NOMO-1 treated with dmso at 0.1 percent for 144 hours (cell line): Measurements from ENCODE around the gene S1PR3.
"Not testable (repeated sequence)": the region's sequence is repeated elsewhere in the genome, so short reads cannot be mapped to it uniquely, and the experiment has no call there.

Source experiments
- DNase-seq: peaks from one replicate; lab custom pipeline; 2025; ENCODE audit not compliant: unreplicated experiment; lab: John Stamatoyannopoulos, UW

The S1PR3 gene

DNA sequence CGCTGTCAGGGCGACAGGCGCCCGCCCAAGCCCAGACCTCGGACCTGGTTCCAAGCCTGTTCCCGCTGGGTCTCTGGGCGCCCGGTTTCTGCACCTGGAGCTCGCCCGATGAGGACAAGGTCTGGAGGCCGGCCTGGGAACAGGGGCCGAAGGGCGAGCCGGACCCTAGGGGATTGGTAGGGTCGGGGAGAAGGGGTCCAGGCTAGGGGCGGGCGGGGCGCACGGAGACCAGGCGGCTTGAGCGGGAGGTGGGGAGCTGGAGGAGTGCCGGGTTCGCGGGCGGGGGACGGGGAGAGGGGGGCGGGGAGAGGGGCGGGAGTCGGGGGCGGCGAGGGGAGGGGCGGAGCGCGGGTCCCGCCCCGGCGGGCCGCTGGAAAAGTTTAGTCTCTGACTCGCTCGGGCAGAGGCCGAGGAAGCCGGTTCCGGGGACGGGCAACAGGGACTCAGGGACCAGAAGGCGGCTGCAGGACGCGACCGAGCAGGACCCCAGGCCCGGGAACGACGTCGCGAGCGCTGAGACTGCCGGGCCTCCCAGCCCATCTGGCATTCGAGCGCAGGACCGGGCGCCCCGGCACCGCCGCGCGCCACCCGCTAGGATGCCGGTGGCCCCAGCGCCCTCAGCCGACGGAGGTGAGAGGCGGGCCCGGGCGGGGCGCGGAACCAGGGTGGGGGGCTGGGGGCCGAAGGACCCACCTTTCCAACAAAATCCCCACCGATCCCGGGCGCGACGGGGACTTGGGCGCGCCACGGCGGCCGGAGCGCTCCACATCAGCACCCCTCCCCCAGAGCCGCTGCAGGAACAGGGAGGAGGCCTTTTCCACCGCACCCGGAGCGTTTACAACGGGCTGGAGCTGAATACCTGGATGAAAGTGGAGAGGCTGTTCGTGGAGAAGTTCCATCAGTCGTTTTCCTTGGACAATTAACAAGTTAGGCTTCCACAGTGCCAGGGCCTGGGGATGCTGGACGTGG lies at the start of gene S1PR3:
TSS of gene S1PR3 (plus strand) at position 403 of the 969 bp plus-strand sequence. CDS start 9,733 bp downstream, outside the sequence.
- DNase-seq: peak; percentile 11

DNA sequence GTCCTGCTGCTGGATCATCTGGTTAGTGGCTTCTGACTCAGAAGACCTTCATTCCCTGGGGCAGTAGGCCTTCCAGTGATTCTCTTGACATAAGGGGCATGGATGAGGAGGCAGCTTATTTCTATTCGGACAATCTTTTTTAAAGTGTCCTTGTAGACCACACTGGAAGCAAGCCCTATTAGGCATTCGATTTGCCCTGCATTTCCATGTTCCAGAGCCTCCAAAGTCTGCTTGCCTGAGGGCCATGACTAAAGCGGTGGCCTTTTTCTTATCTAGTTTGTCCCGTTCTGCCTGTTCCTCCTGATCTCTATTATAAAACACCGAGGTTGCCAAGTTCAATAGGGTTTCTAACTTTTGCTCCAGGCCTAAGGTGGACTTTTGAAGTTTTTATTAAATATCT lies 49.7 kb upstream of the S1PR3 start:
- DNase-seq: not testable (repeated sequence)

DNA sequence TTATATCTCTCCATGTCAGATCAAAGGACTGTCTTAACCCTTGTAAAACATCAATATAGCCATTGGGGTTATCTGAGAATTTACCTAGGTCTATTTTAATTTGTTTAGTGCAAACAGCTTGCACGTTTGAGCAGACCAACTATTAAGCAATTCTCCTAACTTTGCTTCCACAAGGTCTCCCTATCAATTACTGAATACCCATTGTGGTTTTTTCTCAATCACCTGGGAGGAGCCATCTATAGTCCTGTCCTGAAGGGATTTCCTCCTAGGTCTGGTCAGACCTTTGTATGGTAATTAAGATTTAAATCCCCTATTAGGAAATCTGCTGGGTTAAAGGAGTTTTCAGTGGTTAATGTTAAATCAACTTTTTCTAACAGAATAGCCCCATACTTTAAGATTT lies 48.9 kb upstream of the S1PR3 start:
- no peak for DNase-seq

DNA sequence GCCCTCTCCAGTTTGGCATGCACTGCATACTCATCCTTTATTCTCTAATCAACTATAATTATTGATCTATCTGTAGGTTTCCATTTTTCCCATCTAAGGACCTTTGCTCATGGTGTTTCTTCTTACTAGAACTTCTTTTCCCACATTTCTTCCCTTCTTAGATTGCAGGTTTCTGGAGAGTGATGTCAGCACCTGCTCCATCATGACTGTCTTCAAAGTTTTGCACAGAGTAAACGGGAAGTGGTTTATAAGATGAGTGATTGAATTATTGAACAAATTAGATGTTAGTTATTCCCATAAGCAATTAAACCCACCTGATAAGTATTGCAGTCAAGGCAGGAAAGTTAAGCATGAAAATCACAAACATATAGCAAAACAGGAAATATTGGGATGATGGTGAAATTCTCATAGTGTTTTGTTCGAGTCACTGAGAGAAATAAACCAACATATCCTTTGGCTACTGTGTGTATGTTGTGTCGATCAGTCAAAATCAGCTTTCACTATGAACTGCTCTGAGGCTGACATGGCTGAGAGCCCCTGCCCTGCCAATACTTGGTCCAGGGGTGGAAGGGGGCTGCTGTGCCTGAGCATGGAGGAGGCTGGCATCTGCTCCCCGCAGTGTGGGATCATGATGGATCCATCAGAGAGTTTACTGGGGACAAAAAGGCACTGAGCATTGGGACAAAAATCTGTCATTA lies 45.5 kb upstream of the S1PR3 start:
- DNase-seq: no peak

DNA sequence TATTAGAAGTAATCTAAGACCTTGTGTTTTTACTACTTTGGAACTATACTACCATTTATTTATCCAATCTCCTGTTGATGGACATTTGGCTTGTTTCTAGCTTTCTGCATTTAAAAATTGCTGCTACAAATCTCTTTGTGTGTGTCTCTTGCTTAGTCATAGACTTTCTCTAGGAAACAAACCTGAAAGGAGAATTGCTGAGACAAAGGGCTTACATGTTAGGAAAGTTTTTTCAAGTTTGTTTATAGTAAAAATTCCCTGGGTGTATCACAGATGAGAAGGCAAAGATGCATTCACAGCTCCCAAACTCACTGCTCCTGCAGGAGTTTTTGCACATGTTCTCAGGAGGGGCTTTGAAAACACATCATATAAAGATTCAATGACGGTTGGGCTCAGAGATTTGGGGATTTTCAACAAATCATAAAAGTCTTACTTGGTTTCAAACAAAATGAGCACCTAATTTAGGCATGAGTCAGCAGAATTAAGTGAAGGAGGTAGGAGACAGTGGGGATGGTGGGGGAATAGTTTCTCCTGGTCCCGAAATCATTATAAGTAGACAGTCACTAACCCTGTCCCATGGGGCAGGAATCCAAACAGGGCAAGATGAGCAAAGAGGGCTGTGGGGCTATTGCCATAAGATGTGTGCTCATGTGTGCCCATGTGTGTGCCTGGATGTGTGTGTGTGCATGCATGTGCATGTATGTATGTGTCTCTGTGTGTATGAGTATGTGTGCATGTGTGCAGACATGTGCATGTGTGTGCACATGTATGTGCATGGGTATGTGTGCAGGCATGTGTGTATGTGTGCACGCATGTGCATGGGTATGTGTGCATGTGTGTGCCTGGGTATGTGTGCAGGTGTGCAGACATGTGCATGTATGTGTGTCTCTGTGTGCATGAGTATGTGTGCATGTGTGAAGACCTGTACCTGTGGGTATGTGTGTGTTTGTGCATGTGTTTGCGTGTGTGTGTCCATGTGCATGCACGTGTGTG lies 43.4 kb upstream of the S1PR3 start:
- DNase-seq: no peak

DNA sequence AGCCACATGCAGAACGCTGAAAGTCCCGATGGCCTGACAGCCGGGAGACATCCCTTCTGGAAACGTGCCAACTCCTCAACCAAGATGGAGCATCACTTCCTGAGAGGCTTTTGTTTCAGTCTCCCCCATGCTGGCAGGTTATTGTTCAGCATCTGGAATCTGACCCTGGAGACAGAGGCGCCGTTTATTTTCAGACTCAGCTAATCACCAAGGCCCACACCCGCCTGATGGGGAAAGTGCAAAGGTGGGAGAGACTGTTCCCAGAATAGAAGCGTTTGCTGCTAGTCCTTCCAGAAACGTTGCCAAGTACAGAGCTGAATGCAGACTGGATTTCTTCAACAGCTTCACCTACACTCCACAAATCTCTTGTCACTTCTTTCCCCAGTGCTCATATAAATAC lies 41.8 kb upstream of the S1PR3 start:
- no peak for DNase-seq

DNA sequence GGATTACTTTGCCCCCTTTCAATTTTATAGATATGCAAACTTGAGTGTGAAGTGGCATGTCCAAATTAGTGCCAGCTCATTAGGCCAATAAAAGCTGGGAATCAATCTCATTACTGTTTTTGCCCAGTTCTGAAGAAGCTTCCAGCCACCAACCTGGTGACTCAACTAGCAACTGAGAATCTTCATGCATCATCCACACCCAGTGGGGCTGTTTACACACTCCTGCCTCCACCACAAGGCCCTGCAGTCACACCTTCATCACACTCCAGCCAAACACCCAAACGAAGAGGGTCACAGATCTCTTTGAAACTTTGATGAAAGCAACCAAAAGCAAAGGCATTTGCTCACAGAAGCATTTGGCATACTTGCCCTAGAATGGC lies 41.3 kb upstream of the S1PR3 start:
- DNase-seq: no peak

DNA sequence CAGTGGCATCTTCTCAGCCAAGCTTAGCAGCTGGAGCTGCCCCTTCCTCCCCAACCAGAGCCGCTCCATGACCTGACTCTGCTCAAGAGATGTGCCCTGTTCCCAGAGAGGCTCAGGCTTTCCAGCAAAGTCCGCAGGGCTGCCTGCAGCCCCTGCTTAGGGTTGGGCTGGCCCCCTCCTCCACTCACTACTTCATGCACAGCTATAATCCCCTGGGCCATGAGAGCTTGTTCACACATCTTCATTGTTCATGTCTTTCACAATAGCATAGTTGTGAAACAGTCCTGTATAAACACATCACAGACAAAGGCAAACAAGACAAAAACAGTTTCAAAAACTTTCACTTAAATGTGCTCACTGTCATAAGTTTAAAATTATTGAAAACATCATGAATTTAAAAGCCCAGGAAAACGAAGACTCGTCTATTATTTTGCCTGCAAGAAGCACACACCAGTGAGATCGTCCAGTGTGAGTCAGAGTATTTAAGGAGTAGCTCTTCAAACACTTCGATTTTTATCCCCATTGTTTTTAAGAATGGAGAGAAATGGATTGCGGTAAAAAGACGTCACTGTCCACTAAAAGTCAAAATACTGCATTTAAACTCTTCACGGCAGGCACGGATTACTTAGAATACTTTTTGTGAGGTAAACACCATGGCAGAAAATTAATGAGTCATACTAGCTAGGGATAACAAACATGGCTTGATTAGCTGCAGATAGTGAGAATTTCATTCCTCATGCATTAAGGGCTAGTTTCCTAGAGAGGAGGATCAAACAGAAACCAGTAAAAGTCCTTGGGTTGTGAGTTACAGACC lies 40.7 kb upstream of the S1PR3 start:
- no peak for DNase-seq

DNA sequence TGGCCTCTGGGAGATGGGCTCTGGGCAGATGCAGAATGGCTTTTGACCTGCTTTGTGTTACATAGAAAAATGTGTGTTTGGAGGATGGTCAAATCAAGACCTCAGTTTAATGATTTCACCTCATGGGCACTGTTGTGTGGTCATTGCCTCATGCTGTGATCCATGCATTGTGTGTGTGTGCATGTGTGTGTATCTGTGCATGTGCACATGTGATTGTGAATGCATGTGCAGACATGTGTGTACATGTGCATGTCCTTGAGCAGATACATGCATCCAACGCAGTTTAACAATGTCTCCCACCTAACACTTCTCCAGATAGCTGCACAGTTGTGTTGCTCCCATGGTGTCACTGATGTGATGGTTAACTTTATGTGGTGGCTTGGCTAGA lies 40.1 kb upstream of the S1PR3 start:
- no peak for DNase-seq

DNA sequence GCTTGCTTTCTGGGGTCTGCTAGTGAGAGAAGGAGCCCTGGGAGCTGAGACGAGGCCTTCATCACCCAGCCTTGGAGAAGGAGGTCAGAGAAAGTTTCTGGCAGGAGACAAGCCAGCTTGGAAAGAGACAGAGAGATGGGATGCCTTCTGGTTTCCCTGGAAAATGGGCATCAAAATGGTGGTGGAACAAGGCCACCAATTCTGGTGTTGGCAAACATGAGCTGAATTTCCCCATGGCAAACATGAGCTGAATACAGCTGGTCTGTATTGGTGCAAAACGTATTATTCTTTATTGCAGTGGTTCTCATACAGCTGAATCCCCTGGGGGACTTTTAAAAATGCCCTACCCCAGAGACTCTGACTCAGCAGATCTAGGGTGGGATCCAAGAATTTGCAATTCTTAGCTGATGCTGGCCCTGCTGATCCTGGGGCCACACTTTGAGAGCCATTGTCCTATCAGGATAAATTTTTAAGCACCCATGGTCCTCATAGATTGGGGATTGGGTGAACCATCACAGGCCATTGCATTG lies 39.1 kb upstream of the S1PR3 start:
- DNase-seq: no peak

DNA sequence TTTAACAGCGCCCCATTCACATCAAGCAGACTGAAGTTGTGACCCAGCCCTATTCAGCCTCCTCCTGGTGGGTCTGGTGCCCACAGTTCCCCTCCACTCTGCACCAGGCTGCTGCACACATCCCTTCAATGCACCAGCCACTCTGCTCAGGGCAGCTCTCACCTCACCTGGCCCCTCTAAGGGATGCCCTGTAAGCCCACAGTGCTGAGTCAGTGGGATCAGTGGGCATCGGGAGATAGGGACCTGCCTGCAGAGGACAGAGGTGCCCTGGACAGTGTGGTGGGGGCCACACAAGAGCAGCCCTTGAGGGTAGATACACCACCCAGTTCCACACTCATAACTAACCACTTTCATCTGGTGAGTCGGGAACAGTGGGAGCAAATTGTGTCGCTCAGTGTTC lies 38.3 kb upstream of the S1PR3 start:
- DNase-seq: no peak

DNA sequence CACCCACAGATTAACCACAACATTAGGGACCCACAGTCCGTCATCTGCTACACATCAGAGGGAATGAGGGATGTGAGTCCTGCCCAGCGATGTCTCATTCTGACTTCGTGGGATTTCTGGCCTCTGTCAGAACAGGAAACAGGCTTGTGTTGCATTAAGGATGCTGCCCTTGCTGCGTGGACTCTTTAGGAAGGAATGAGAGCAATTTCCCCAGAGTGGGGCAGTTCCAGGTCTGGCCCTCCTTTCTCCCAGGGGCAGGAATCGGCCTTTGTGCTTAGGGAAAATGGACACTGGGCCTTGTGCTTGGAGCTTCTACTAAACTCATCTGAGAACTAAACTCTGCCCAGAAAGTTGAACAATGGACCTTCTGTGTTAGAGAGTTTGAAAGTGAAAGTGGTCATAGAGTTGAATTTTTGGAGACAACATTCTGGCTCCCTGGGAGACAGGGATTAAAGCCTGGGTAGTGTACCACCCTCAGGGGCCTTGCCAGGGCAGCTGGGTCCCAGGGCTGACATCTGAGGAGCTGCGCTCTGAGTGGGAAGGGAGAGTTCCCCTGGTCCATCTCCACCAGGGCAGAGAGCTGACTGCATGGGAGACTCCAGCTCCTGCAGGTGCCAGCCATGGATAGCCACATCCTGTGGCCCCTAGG lies 37.8 kb upstream of the S1PR3 start:
- DNase-seq: no peak

DNA sequence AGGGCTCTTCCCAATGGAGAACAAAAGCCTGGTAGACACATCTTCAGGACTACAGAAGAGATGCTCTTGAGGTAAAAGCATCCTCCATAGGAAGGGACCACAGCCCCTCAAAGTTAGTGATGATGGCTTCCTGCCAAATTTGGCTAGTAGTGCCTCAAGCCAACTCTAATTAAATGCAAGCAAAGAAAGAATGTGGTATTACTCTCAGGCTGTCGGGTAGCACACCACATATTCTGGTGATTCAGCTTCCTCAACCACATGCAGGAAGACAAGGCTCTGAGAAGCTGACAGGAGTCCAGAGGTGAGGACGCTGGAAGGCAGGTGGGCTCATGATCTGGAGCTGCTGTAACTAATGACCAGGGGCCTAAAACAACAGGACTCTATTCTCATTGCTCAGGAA lies 37.2 kb upstream of the S1PR3 start:
- no peak for DNase-seq

DNA sequence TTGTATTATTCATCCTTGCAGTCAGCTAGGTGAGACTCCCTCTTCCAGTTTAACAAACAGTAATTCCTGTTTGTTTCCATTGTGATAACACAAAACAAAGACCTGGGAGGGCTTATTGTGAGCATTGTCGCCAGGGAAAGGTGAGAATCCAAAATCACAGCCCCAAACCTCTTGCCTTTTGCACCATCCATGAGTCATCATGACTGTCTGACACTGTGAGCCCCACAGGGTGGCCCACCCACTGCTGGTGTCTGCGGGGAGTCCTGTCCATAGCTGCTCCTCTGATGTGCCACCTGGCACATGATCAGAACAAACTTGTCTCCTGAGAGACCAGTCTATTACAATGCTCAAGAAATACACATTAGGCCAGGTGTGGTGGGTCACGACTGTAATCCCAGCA lies 33.7 kb upstream of the S1PR3 start:
- DNase-seq: no peak

DNA sequence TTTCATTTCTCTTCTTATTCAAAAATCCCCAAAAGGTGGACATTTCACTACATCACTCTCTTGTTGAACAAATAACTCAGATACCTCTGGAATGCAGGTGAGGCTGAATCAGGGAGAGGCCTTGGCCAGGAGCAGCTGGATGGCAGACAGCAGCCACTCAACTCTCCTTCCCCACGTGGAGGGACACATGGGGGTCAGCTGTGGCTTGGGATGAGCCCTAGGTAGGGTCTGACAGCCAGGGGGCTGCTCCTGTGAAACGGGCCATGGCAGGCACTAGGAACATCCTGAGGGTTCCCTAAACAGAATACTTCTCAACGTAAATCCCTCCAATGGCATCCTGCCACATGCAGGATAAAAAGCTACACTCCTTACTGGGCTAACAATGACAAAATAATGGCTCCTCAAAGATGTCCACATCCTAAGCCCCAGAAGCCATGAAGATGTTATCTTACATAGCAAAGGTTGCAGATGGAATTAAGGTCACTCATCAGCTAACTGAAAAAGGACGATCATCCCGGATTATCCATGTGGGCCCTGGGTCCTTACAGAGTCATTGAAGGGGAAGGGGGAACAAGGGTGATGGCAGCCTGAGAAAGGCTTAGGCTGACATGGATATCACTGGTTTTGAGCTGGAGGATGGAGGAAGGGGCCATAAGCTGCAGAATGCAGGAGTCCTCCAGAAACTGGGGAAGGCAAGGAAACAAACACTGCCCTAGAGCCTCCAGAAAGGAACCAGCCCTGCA lies 31.4 kb upstream of the S1PR3 start:
- no peak for DNase-seq

DNA sequence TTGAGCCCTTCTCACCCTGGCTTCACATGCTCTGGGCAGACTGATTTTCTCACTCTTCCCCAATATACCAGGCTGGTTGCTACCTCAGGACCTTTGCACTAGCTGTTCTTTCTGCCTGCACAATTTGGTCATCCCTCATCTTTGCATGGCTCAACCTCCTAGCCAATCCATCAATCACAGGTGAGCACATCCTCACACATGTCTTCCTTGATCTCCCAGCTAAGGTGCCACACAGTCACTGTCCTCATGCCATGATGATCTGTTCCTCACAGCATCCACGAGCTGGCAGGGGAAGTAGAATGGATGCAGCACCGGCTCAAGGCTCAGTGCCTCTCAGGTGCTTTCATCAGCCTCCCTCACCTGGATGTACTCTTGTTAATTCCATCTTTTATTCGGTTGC lies 30.6 kb upstream of the S1PR3 start:
- DNase-seq: no peak

DNA sequence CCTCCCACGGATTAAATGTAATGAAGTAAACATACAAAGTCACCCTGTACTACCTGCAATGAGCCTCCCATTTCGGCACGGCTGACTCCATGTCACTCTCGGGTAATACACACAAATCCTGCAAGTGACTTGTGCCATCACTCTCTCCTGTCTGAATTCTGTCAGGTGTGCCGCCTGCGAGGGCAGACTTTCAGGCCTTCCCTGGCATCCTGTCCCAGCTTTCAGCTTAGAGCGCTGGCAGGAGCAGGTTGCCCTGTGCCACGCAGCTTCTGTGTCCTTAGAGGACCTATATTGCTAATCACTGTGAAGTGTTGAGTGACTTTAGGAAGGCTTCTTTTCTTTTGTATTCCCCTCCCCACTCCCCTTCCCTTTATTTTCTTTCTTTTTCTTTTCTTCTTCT lies 25.8 kb upstream of the S1PR3 start:
- no peak for DNase-seq

DNA sequence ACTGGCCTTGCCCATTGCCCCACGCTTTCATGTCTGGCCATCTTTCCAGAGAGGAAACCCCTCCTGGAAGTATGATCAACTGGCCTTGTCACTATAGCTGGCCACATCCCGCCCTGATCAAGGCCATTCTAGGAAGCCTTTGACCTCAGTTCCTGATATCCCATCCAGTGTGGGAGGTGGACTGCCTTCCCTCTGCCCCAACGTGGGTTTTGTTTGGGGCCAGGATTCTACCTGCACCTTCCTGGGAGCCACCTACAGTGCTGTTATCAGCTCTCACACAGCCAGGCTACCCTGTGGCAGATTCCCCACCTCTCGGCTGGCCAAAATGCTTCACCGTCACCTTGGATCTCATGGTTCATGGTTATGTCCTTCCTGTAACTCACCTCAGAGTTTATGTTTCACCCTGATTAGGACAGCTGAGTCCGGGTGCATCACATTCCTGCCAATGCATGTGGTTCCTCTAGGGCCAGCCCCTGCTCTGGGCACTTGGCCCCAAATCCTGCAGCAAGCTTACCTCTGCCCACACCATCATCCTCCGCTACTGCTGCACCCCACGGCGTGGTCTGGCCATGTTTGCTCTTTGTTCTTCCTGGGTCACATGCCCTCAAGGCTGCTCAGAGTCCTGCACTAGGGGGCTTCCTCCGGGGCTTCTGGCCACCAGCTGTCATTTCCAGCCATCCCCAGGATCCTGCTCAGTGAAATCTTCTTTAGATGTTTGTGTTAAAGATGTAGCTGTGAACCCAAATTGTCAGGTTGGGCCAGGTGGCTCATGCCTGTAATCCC lies 24.2 kb upstream of the S1PR3 start:
- DNase-seq: no peak
